Measurements from ENCODE around the gene SCYL3.

Gene SCYL3

GRCh38 chr1:169853341-169853740, 40.4 kb downstream of the SCYL3 start:
- in situ Hi-C loops (cut with HindIII; ENCODE audit: low pct_ligation_motif_present, low sequenced_read_pairs): no loop called here
- DNase-seq: no peak
- TF ChIP-seq CTCF (IDR thresholded peaks at IDR 0.05; ENCODE audit: low read depth, low read length, missing control alignments): no peak
- no peaks in the 10 kb centered on the region for H3K27me3 ChIP-seq (replicated peaks)
- no peak overlapping the region for H3K4me3 ChIP-seq (ENCODE audit: low read depth, low read length)
- no peak overlapping the region for H3K27ac ChIP-seq
- H3K36me3 ChIP-seq (replicated peaks): peaks cover 21% of the 10 kb centered on the region

- no peak for DNase-seq
- TF ChIP-seq CTCF (IDR thresholded peaks at IDR 0.05; ENCODE audit: low read depth, low read length, missing control alignments): no peak
- Histone ChIP-seq H3K36me3 (replicated peaks) (peaks cover 33% of the 10 kb centered on the region), H3K4me3 (ENCODE audit: low read depth, low read length) (no peak overlapping the region), H3K27me3 (replicated peaks) (no peaks in the 10 kb centered on the region), H3K27ac (no peak overlapping the region)
- in situ Hi-C loops (cut with HindIII; ENCODE audit: low pct_ligation_motif_present, low sequenced_read_pairs): no loop called here
These were observed 44.2 kb downstream of the SCYL3 start for GRCh38 chr1:169849346-169850022.

DNA sequence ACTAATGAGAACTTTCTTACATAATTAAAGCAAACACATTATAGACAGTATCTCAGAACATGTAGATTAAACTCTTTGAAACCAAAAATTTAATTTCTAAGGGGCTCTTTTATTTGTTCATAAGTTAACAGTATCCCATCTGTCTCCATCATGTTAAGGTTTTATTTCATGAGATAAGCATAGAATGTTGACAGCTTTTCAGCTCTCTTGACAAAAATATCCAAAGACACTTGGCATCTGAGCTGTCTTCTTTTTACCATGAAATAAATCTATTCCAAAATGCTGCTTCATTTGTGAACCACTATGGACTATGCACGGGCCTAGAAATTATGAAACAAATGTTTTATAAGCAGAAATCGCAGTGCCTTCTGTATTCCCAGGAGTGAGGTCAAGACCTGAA, 45.2 kb downstream of the SCYL3 start:
- no peak for TF ChIP-seq CTCF (IDR thresholded peaks at IDR 0.05; ENCODE audit: low read depth, low read length, missing control alignments)
- Histone ChIP-seq H3K36me3 (replicated peaks) (peaks cover 22% of the 10 kb centered on the region), H3K4me3 (ENCODE audit: low read depth, low read length) (no peak overlapping the region), H3K27me3 (replicated peaks) (no peaks in the 10 kb centered on the region), H3K27ac (no peak overlapping the region)
- DNase-seq: no peak
- in situ Hi-C loops (cut with HindIII; ENCODE audit: low pct_ligation_motif_present, low sequenced_read_pairs): no loop called here

DNA sequence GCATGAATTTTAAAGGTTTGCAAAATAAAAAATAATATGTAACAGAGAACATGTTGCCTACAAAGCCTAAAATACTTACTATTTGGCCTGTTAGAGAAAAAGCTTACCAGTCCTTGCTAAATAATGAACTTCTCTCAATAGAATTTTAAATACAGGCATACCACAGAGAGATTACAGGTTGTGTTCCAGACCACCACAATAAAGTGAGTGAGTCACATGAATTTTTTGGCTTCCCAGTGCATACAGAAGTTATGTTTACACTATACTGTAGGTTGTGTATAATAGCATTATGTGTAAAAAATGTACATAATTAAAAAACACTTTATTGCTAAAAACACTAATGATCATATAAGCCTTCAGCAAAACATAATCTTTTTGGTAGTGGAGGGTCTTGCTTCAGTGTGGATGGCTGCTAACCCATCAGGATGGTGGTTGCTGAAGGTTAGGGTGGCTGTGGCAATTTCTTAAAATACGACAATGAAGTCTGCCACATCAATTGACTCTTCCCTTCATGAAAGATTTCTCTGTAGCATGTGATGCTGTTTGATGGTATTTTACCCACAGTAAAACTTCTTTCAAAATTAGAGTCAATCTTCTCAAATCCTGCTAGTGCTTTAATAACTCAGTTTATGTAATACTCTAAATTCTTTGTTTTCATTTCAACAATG, 48.6 kb downstream of the SCYL3 start:
- Histone ChIP-seq H3K36me3 (replicated peaks) (peaks cover 15% of the 10 kb centered on the region), H3K27me3 (replicated peaks) (no peaks in the 10 kb centered on the region), H3K4me3 (ENCODE audit: low read depth, low read length) (no peak overlapping the region), H3K27ac (no peak overlapping the region)
- no peak for DNase-seq
- no peak for TF ChIP-seq CTCF (IDR thresholded peaks at IDR 0.05; ENCODE audit: low read depth, low read length, missing control alignments)
- in situ Hi-C loops (cut with HindIII; ENCODE audit: low pct_ligation_motif_present, low sequenced_read_pairs): no loop called here

- Histone ChIP-seq H3K4me3 (ENCODE audit: low read depth, low read length) (no peak overlapping the region), H3K27ac (no peak overlapping the region), H3K27me3 (replicated peaks) (no peaks in the 10 kb centered on the region), H3K36me3 (replicated peaks) (no peaks in the 10 kb centered on the region)
- TF ChIP-seq CTCF (IDR thresholded peaks at IDR 0.05; ENCODE audit: low read depth, low read length, missing control alignments): no peak
- DNase-seq: no peak
- in situ Hi-C loops (cut with HindIII; ENCODE audit: low pct_ligation_motif_present, low sequenced_read_pairs): no loop called here
These were observed 54.8 kb downstream of the SCYL3 start for GRCh38 chr1:169838942-169839341.
